HepG2 (cell line): Measurements from ENCODE around the gene ZNF644. TPM values are rescaled to one million over a fixed set of nuclear protein-coding genes. Genes with fewer than 3 reads are reported as not detected.

ENCODE experiments used
- ATAC-seq: fragments of 200-7000 bp; cut with Tn5 transposase; 3 replicates; pipeline ENCODE4 v1.9.1; 2020; ENCODE audit warnings: mild to moderate bottlenecking, moderate library complexity
- BruUV-seq: library from RNA; stranded (reverse); fragments of 400-500 nt; replicated peaks from 2 replicates; lab custom pipeline; 2021; lab: Mats Ljungman, UMichigan
- CTCF ChIA-PET: fragments of 300-600 bp; formaldehyde crosslinking; extraction: SDS; loops from one replicate; lab custom pipeline; 2021; ENCODE audit warnings: low total read pairs, inconsistent platforms, low intra/inter-chr PET ratio; lab: Yijun Ruan, JAX
- POLR2A ChIA-PET: fragments of 350-600 bp; sonication (Branson Sonifier 250); formaldehyde crosslinking; loops from one replicate; lab custom pipeline; 2020; ENCODE audit warnings: antibody characterized with exemption, inconsistent platforms; lab: Yijun Ruan, JAX
- DNase-seq: peaks from one replicate; pipeline ENCODE4 v3.0.0-alpha.2; 2015; ENCODE audit warnings: low spot score
- FAIRE-seq: peaks from 3 replicates; lab custom pipeline; 2011; peaks lifted over from hg19 to GRCh38; lab: Jason Lieb, UNC
- H2AFZ ChIP-seq: one replicate; pipeline ENCODE4 v1.6.1; 2011; ENCODE audit warnings: low read length, inconsistent platforms
- H3K27ac ChIP-seq: fragments of 300-600 bp; 3 replicates; pipeline ENCODE4 v1.8.0; 2011; ENCODE audit warnings: mixed run types, mild to moderate bottlenecking, mixed read lengths, low read length, inconsistent platforms; ENCODE audit not compliant: insufficient read depth; ENCODE audit errors: extremely low read length
- H3K27me3 ChIP-seq, 2 experiments: fragments of 200-600 bp in 1 of 2; 2 replicates in 1 of 2; 3 replicates in 1 of 2; pipeline versions ENCODE4 v1.6.0 to v1.8.0; 2011; ENCODE audit warnings: low read length in 2 of 2, mild to moderate bottlenecking in 2 of 2, moderate library complexity in 2 of 2, inconsistent platforms in 1 of 2; ENCODE audit not compliant: insufficient read depth in 2 of 2, control insufficient read depth in 1 of 2
- H3K36me3 ChIP-seq, 2 experiments: fragments of 200-600 bp in 1 of 2; replicated peaks in 1 of 2; 2 replicates in 1 of 2; 3 replicates in 1 of 2; pipeline versions ENCODE4 v1.5.1 to v1.8.0; 2011; ENCODE audit warnings: low read length in 2 of 2, inconsistent platforms in 1 of 2; ENCODE audit not compliant: insufficient read depth in 2 of 2, control insufficient read depth in 1 of 2
- H3K4me1 ChIP-seq: 2 replicates; pipeline ENCODE4 v1.5.1; 2012; ENCODE audit warnings: low read length, inconsistent platforms; ENCODE audit not compliant: insufficient read depth
- H3K4me2 ChIP-seq: 2 replicates; pipeline ENCODE4 v1.6.0; 2011; ENCODE audit warnings: low read depth, low read length, inconsistent platforms
- H3K4me3 ChIP-seq, 3 experiments: fragments of 200-600 bp in 1 of 3; sonication (generic), shearing (Covaris generic) in 1 of 3; replicated peaks in 1 of 3; 2 replicates each; pipeline ENCODE4 v1.5.1; 2011 to 2016; ENCODE audit warnings: low read length in 3 of 3, inconsistent platforms in 2 of 3, low read depth in 2 of 3, mild to moderate bottlenecking in 2 of 3, control low read depth in 1 of 3, mixed read lengths in 1 of 3; ENCODE audit not compliant: insufficient read depth in 1 of 3
- H3K79me2 ChIP-seq: one replicate; pipeline ENCODE4 v1.6.1; 2011; ENCODE audit warnings: low read length, inconsistent platforms; ENCODE audit not compliant: insufficient read depth
- H3K9ac ChIP-seq: 2 replicates; pipeline ENCODE4 v1.6.0; 2011; ENCODE audit warnings: mild to moderate bottlenecking, low read depth, low read length, inconsistent platforms; ENCODE audit not compliant: insufficient read depth
- H3K9me3 ChIP-seq: 2 replicates; pipeline ENCODE4 v1.5.1; 2012; ENCODE audit warnings: mild to moderate bottlenecking, low read length
- H4K20me1 ChIP-seq: 2 replicates; pipeline ENCODE4 v1.6.0; 2011; ENCODE audit warnings: inconsistent platforms, mild to moderate bottlenecking, low read length, moderate library complexity; ENCODE audit not compliant: insufficient read depth
- ARNT ChIP-seq: fragments of 450-650 bp; IDR thresholded peaks from 2 replicates; pipeline ENCODE4 v1.6.1; 2017
- ELF3 ChIP-seq: IDR thresholded peaks from 2 replicates; pipeline ENCODE4 v1.6.1; 2016; ENCODE audit warnings: missing genetic modification reagents, missing compliant biosample characterization
- GLI4 ChIP-seq: sonication (generic); formaldehyde crosslinking; IDR thresholded peaks from 2 replicates; pipeline ENCODE4 v1.5.1; 2020; ENCODE audit warnings: missing genetic modification reagents, mild to moderate bottlenecking, moderate library complexity, borderline replicate concordance
- TMF1 ChIP-seq: sonication (generic); formaldehyde crosslinking; IDR thresholded peaks from 2 replicates; pipeline ENCODE4 v1.8.1; 2022; ENCODE audit warnings: low read depth, missing genetic modification reagents
- ZFAT ChIP-seq: sonication (generic); formaldehyde crosslinking; conservative IDR thresholded peaks from 2 replicates; pipeline ENCODE4 v1.8.1; 2023; ENCODE audit warnings: missing genetic modification reagents, inconsistent platforms
- ZNF234 ChIP-seq: sonication (generic); formaldehyde crosslinking; conservative IDR thresholded peaks from 2 replicates; pipeline ENCODE4 v1.5.1; 2020; ENCODE audit warnings: mild to moderate bottlenecking, missing genetic modification reagents
- ZNF468 ChIP-seq: sonication (generic); formaldehyde crosslinking; IDR thresholded peaks from 2 replicates; pipeline ENCODE4 v1.8.0; 2022; ENCODE audit warnings: mild to moderate bottlenecking, moderate library complexity, missing genetic modification reagents
- ZNF703 ChIP-seq: sonication (generic); formaldehyde crosslinking; IDR thresholded peaks from 2 replicates; pipeline ENCODE4 v1.5.1; 2020; ENCODE audit warnings: missing genetic modification reagents, mild to moderate bottlenecking, moderate library complexity, borderline replicate concordance
- ZNF878 ChIP-seq: sonication (generic); formaldehyde crosslinking; IDR thresholded peaks from 2 replicates; pipeline ENCODE4 v1.8.1; 2023; ENCODE audit warnings: mild to moderate bottlenecking, missing genetic modification reagents, moderate library complexity
- ZZZ3 ChIP-seq: sonication (generic); formaldehyde crosslinking; IDR thresholded peaks from 2 replicates; pipeline ENCODE4 v1.4.0; 2020; ENCODE audit warnings: missing genetic modification reagents, mild to moderate bottlenecking, borderline replicate concordance
- WGBS: methylation state at CpG from one replicate; pipeline ENCODE4 v1.1.6; 2017; ENCODE audit warnings: low lambda C conversion rate; 5-methylcytosine and 5-hydroxymethylcytosine counted together
- in situ Hi-C: cut with HindIII; loops from 2 replicates; pipeline ENCODE4 v1.10.0; 2017; ENCODE audit warnings: low pct_unique_long_range_greater_than_20kb; ENCODE audit not compliant: extremely low pct_ligation_motif_present
- intact Hi-C: fragments of 100-400 bp; cut with micrococcal nuclease; formaldehyde crosslinking; loops from one replicate; pipeline ENCODE4 v1.10.0; 2022; ENCODE audit not compliant: unreplicated experiment
- polyA plus RNA-seq, 8 experiments: library from polyadenylated mRNA; depleted of rRNA in 3 of 8; stranded (reverse) in 7 of 8; unstranded in 1 of 8; fragments of >200 nt; fragmentation: Illumina TruSeq in 4 of 8; extraction: Trizol in 4 of 8; gene quantifications; 2 replicates each; pipeline versions ENCODE4 v1.2.1 to v1.2.3, GENCODE V29; 2011 to 2016; ENCODE audit warnings: low read depth in 4 of 8, missing spikeins in 1 of 8, mixed read lengths in 1 of 8; ENCODE audit not compliant: insufficient read depth in 1 of 8
- total RNA-seq, 5 experiments: library from RNA; depleted of rRNA; stranded (reverse); fragments of >200 nt; fragmentation: Illumina TruSeq; extraction: Trizol; gene quantifications; 2 replicates each; pipeline ENCODE4 v1.2.3, GENCODE V29; 2016; ENCODE audit warnings: low read depth in 1 of 5
- TF ChIP-seq, protein P1 (sequence below): sonication (generic); formaldehyde crosslinking; conservative IDR thresholded peaks from 2 replicates; pipeline ENCODE4 v1.4.0; 2020; ENCODE audit warnings: missing genetic modification reagents
- TF ChIP-seq, protein P2 (sequence below): sonication (generic); formaldehyde crosslinking; IDR thresholded peaks from 2 replicates; pipeline ENCODE4 v1.4.0; 2020; ENCODE audit warnings: mild to moderate bottlenecking, low read depth, missing genetic modification reagents
- TF ChIP-seq, protein P3 (sequence below): sonication (generic); formaldehyde crosslinking; IDR thresholded peaks from 2 replicates; pipeline ENCODE4 v1.5.0; 2020; ENCODE audit warnings: mild to moderate bottlenecking, missing genetic modification reagents, borderline replicate concordance

Gene ZNF644
- total and polyA plus RNA-seq, 2 of the 13 experiments (the other 11 are each of a cell fraction or from before 2014, with no cell fraction given), result 17.7 to 51.7 TPM

DNA sequence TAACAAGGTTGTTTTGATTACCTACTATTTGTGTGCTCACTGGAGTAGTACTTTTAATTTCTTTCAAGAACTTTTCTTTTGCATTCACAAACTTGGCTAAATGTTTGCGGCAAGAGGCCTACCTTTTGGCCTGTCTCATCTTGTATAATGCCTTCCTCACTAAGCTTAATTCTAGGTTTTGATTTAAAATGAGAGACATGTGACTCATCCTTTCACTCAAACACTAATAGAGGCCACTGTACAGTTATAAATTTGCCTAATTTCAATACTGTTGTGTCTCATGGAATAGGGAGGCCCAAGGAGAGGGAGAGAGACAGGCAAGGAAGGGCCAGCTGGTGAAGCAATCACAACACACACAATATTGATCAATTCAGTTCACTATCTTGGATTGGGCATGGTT lies 66.1 kb downstream of the ZNF644 start:
- H3K27ac ChIP-seq, result no peak overlapping the region
- H3K4me2 ChIP-seq, result no peak overlapping the region
- no peak overlapping the region for H3K9ac ChIP-seq
- BruUV-seq, result no TSS peak
- peaks cover 18% of the 10 kb centered on the region for H3K4me1 ChIP-seq
- no peaks in the 10 kb centered on the region for H3K27me3 ChIP-seq
- DNase-seq, result no peak
- FAIRE-seq, result no peak
- peaks cover 39% of the 10 kb centered on the region for H4K20me1 ChIP-seq
- whole genome bisulfite sequencing, result 96% methylated on average over 1 of the region's 1 CpG
- H3K79me2 ChIP-seq, result peaks cover 92% of the 10 kb centered on the region
- no peak overlapping the region for H2AFZ ChIP-seq
- intact Hi-C loops, result no loop called here
- POLR2A ChIA-PET, result no interaction called here
- peaks cover 0 to 5% of the 10 kb centered on the region in 2 experiments; a peak in 1 of 5 replicates for H3K36me3 ChIP-seq
- H3K9me3 ChIP-seq, result no peaks in the 10 kb centered on the region
- no peak for ATAC-seq
- in situ Hi-C loops, result no loop called here
- CTCF ChIA-PET, result no interaction called here
- TF ChIP-seq ZNF234 (no peak), TMF1 (CRISPR knock-in tag) (no peak), ZNF703 (CRISPR knock-in tag) (no peak), GLI4 (CRISPR knock-in tag) (no peak), ZNF468 (CRISPR knock-in tag) (no peak), ELF3 (CRISPR knock-in tag) (no peak), ZFAT (CRISPR knock-in tag) (no peak), ARNT (no peak), ZZZ3 (no peak), ZNF878 (CRISPR knock-in tag) (no peak)
- TF ChIP-seq, protein P1, sequence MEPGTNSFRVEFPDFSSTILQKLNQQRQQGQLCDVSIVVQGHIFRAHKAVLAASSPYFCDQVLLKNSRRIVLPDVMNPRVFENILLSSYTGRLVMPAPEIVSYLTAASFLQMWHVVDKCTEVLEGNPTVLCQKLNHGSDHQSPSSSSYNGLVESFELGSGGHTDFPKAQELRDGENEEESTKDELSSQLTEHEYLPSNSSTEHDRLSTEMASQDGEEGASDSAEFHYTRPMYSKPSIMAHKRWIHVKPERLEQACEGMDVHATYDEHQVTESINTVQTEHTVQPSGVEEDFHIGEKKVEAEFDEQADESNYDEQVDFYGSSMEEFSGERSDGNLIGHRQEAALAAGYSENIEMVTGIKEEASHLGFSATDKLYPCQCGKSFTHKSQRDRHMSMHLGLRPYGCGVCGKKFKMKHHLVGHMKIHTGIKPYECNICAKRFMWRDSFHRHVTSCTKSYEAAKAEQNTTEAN (CRISPR knock-in tag), result no peak
- TF ChIP-seq, protein P2, sequence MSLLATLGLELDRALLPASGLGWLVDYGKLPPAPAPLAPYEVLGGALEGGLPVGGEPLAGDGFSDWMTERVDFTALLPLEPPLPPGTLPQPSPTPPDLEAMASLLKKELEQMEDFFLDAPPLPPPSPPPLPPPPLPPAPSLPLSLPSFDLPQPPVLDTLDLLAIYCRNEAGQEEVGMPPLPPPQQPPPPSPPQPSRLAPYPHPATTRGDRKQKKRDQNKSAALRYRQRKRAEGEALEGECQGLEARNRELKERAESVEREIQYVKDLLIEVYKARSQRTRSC (CRISPR knock-in tag), result no peak
- TF ChIP-seq, protein P3, sequence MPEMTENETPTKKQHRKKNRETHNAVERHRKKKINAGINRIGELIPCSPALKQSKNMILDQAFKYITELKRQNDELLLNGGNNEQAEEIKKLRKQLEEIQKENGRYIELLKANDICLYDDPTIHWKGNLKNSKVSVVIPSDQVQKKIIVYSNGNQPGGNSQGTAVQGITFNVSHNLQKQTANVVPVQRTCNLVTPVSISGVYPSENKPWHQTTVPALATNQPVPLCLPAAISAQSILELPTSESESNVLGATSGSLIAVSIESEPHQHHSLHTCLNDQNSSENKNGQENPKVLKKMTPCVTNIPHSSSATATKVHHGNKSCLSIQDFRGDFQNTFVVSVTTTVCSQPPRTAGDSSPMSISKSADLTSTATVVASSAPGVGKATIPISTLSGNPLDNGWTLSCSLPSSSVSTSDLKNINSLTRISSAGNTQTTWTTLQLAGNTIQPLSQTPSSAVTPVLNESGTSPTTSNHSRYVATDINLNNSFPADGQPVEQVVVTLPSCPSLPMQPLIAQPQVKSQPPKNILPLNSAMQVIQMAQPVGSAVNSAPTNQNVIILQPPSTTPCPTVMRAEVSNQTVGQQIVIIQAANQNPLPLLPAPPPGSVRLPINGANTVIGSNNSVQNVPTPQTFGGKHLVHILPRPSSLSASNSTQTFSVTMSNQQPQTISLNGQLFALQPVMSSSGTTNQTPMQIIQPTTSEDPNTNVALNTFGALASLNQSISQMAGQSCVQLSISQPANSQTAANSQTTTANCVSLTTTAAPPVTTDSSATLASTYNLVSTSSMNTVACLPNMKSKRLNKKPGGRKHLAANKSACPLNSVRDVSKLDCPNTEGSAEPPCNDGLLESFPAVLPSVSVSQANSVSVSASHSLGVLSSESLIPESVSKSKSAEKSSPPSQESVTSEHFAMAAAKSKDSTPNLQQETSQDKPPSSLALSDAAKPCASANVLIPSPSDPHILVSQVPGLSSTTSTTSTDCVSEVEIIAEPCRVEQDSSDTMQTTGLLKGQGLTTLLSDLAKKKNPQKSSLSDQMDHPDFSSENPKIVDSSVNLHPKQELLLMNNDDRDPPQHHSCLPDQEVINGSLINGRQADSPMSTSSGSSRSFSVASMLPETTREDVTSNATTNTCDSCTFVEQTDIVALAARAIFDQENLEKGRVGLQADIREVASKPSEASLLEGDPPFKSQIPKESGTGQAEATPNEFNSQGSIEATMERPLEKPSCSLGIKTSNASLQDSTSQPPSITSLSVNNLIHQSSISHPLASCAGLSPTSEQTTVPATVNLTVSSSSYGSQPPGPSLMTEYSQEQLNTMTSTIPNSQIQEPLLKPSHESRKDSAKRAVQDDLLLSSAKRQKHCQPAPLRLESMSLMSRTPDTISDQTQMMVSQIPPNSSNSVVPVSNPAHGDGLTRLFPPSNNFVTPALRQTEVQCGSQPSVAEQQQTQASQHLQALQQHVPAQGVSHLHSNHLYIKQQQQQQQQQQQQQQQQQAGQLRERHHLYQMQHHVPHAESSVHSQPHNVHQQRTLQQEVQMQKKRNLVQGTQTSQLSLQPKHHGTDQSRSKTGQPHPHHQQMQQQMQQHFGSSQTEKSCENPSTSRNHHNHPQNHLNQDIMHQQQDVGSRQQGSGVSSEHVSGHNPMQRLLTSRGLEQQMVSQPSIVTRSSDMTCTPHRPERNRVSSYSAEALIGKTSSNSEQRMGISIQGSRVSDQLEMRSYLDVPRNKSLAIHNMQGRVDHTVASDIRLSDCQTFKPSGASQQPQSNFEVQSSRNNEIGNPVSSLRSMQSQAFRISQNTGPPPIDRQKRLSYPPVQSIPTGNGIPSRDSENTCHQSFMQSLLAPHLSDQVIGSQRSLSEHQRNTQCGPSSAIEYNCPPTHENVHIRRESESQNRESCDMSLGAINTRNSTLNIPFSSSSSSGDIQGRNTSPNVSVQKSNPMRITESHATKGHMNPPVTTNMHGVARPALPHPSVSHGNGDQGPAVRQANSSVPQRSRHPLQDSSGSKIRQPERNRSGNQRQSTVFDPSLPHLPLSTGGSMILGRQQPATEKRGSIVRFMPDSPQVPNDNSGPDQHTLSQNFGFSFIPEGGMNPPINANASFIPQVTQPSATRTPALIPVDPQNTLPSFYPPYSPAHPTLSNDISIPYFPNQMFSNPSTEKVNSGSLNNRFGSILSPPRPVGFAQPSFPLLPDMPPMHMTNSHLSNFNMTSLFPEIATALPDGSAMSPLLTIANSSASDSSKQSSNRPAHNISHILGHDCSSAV (CRISPR knock-in tag), result no peak
- no peak overlapping the region for H3K4me3 ChIP-seq
